ENCODE results near the gene UTS2B. TPM values are rescaled to one million over a fixed set of nuclear protein-coding genes. Genes with fewer than 3 reads are reported as not detected.

The UTS2B gene
- total RNA-seq, 6 experiments from 2014 or later, result 0.38 TPM; not detected in 5

- TF ChIP-seq POLR2A (IDR thresholded peaks at IDR 0.05), result no peak
- Histone ChIP-seq H3K27me3 (no peaks in the 10 kb centered on the region), H3K27ac (no peak overlapping the region), H3K9me3 (no peaks in the 10 kb centered on the region), H3K4me1 (peaks cover 0 to 34% (median 8%) of the 10 kb centered on the region in 4 donors), H3K4me3 (no peak overlapping the region), H3K36me3 (no peaks in the 10 kb centered on the region)
- ATAC-seq (no peak), DNase-seq (no peak)
- intact Hi-C loops (cut with DNase I), result no loop called here
- 100% methylated on average over 1 of the region's 1 CpG for WGBS (ENCODE audit: insufficient coverage, low coverage, low lambda C conversion rate, missing lambda C conversion rate)
These were observed 17.8 kb upstream of the UTS2B start for GRCh38 chr3:191348098-191348497.

GRCh38 chr3:191347228-191347627, 16.9 kb upstream of the UTS2B start:
- Histone ChIP-seq H3K4me3 (no peak overlapping the region), H3K27ac (no peak overlapping the region), H3K27me3 (no peaks in the 10 kb centered on the region), H3K36me3 (no peaks in the 10 kb centered on the region), H3K9me3 (no peaks in the 10 kb centered on the region), H3K4me1 (peaks cover 0 to 34% (median 8%) of the 10 kb centered on the region in 4 donors)
- DNase-seq (no peak), ATAC-seq (no peak)
- WGBS (ENCODE audit: insufficient coverage, low coverage, low lambda C conversion rate, missing lambda C conversion rate), result 79% methylated on average over 3 of the region's 3 CpGs
- TF ChIP-seq CTCF (IDR thresholded peaks at IDR 0.05) (no peak), POLR2A (IDR thresholded peaks at IDR 0.05) (no peak)
- intact Hi-C loops (cut with DNase I), result no loop called here

GRCh38 chr3:191345334-191345733, 15.0 kb upstream of the UTS2B start:
- WGBS (ENCODE audit: insufficient coverage, low coverage, low lambda C conversion rate, missing lambda C conversion rate), result 83% methylated on average over 5 of the region's 5 CpGs
- H3K27ac ChIP-seq, result no peak overlapping the region
- peak in 1 of 4 donors; percentile 39 for ATAC-seq
- H3K9me3 ChIP-seq, result no peaks in the 10 kb centered on the region
- peaks cover 0 to 28% (median 8%) of the 10 kb centered on the region in 4 donors for H3K4me1 ChIP-seq
- H3K27me3 ChIP-seq, result no peaks in the 10 kb centered on the region
- no peaks in the 10 kb centered on the region for H3K36me3 ChIP-seq
- no peak for DNase-seq
- H3K4me3 ChIP-seq, result no peak overlapping the region
- no peak for TF ChIP-seq CTCF (IDR thresholded peaks at IDR 0.05)
- no peak for TF ChIP-seq POLR2A (IDR thresholded peaks at IDR 0.05)
- intact Hi-C loops (cut with DNase I), result no loop called here

- TF ChIP-seq POLR2A (IDR thresholded peaks at IDR 0.05) (no peak), CTCF (IDR thresholded peaks at IDR 0.05) (no peak)
These were observed 13.6 kb upstream of the UTS2B start for GRCh38 chr3:191343913-191344312.

GRCh38 chr3:191343115-191343514, 12.8 kb upstream of the UTS2B start:
- no peak overlapping the region for H3K27ac ChIP-seq
- H3K9me3 ChIP-seq, result no peaks in the 10 kb centered on the region
- H3K27me3 ChIP-seq, result no peaks in the 10 kb centered on the region
- DNase-seq (no peak), ATAC-seq (peak in 1 of 4 donors; percentile 18)
- peaks cover 0 to 42% (median 16%) of the 10 kb centered on the region in 4 donors for H3K4me1 ChIP-seq
- H3K4me3 ChIP-seq, result no peak overlapping the region
- no peaks in the 10 kb centered on the region for H3K36me3 ChIP-seq
- intact Hi-C loops (cut with DNase I), result no loop called here
- WGBS (ENCODE audit: insufficient coverage, low coverage, low lambda C conversion rate, missing lambda C conversion rate), result 77% methylated on average over 3 of the region's 4 CpGs
- TF ChIP-seq POLR2A (IDR thresholded peaks at IDR 0.05), result no peak

More at GRCh38 chr3:191343913-191344312, 13.6 kb upstream of the UTS2B start:
- H3K4me1 ChIP-seq, result peaks cover 0 to 38% (median 15%) of the 10 kb centered on the region in 4 donors
- intact Hi-C loops (cut with DNase I), result no loop called here
- no peaks in the 10 kb centered on the region for H3K9me3 ChIP-seq
- WGBS (ENCODE audit: insufficient coverage, low coverage, low lambda C conversion rate, missing lambda C conversion rate), result 81% methylated on average over 5 of the region's 5 CpGs
- H3K36me3 ChIP-seq, result no peaks in the 10 kb centered on the region
- no peaks in the 10 kb centered on the region for H3K27me3 ChIP-seq
- H3K27ac ChIP-seq, result no peak overlapping the region
- H3K4me3 ChIP-seq, result no peak overlapping the region
- DNase-seq, result no peak
- no peak for ATAC-seq

GRCh38 chr3:191342411-191342810, 12.1 kb upstream of the UTS2B start:
- Histone ChIP-seq H3K27ac (no peak overlapping the region), H3K4me3 (no peak overlapping the region), H3K4me1 (peaks cover 0 to 45% (median 16%) of the 10 kb centered on the region in 4 donors), H3K27me3 (no peaks in the 10 kb centered on the region), H3K9me3 (no peaks in the 10 kb centered on the region), H3K36me3 (no peaks in the 10 kb centered on the region)
- intact Hi-C loops (cut with DNase I), result no loop called here
- ATAC-seq (peak in 2 of 4 donors; percentile 46 to 58), DNase-seq (no peak)
- no peak for TF ChIP-seq CTCF (IDR thresholded peaks at IDR 0.05)
- no peak for TF ChIP-seq POLR2A (IDR thresholded peaks at IDR 0.05)
